ENCODE results near the gene TANGO2.

TANGO2 gene, protein sequence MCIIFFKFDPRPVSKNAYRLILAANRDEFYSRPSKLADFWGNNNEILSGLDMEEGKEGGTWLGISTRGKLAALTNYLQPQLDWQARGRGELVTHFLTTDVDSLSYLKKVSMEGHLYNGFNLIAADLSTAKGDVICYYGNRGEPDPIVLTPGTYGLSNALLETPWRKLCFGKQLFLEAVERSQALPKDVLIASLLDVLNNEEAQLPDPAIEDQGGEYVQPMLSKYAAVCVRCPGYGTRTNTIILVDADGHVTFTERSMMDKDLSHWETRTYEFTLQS

DNA sequence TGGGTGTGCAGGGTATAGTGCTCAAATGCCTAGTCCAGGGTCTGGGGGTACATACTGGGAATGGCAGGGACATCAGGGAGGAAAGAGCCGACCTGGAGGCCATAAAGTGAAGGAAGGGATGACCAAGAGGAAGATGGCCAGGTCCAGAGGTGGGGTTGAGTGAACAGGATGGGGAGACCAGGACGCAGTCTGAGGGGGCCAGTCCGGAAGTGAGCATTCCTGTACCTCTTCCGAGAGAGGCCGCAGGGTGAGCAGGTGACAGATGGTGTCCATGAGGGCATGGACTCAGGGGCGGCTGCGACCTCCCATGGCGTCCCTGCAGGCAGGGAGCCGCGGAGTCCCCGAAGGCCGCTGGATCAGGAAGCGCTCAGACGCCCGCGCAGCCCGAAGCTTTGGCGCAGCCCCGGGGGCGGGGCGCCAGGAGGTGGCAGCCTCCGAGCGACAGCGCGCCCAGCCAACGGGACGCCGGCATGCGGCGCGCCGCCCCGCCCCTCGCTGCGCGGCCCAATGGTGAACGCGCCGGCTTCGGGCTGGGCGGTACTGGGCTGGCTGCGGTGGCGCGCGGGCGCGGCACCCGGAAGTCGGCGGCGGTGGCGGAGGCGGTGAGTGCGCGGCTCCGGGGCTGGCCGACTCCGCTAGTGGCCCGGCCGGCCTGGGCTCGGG is at the start of gene TANGO2:
TANGO2 (plus strand) TSS at position 578 of the 663 bp plus-strand sequence. CDS start 15,689 bp downstream, outside the sequence.
- Mint-ChIP-seq H3K36me3 (peaks cover 6% of the 10 kb centered on the region), H3K9me3 (no peaks in the 10 kb centered on the region), H3K4me3 (peak within 1 kb of the TSS; percentile 95), H3K27me3 (no peaks in the 10 kb centered on the region), H3K4me1 (peaks cover 33% of the 10 kb centered on the region), H3K27ac (peak within 1 kb of the TSS; percentile 86)
- DNase-seq (ENCODE audit: low spot score in 2 of 2), result peak; percentile 96
- peak; percentile 85 for ATAC-seq (ENCODE audit: low read depth)

DNA sequence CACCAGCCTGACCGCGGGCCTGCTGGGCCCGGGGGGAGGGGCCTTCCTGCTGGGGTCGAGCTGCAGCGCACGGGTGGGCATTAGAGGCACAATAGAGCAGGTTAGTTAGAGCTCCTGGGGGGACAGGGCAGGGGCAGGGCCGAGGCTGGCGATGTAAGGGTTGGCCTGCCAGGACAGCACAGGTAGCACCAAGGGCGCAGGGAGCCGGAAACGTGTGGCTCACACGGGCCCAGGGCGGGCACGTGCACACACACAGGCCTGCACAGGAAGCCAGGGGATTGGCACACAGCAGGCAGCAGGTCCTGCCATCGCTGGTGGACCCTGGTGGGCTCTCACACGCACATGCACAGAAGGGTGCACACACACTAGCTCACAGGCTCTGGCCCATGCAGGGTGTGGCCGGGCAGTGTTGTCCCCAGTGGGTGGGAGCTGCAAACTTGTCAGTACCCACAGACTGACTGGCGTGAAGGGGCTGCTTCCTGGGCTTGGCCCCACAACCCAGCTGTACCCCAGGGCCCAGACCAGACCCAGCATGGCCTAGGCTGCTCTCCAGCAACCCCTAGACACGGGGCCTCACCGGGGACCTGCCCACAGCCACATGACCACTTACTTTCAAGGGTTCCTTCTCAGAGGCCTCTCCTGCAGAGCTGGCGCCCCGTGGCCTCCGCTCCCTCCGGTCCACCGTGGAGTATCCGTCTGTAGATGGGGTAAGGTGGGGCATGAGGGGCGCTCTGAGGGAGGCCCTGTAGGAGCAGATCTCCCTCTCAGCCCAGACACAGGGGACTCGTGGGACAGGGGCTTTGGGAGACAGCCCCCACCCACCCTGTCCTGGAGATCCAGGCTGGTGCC is 49.4 kb upstream of the TANGO2 start:
- no peak for DNase-seq (ENCODE audit: low spot score in 2 of 2)
- Mint-ChIP-seq H3K9me3 (no peaks in the 10 kb centered on the region), H3K27me3 (peaks cover 5% of the 10 kb centered on the region), H3K27ac (no peak overlapping the region), H3K36me3 (peaks cover 2% of the 10 kb centered on the region), H3K4me1 (peaks cover 7% of the 10 kb centered on the region), H3K4me3 (no peak overlapping the region)
- no peak for ATAC-seq (ENCODE audit: low read depth)

DNA sequence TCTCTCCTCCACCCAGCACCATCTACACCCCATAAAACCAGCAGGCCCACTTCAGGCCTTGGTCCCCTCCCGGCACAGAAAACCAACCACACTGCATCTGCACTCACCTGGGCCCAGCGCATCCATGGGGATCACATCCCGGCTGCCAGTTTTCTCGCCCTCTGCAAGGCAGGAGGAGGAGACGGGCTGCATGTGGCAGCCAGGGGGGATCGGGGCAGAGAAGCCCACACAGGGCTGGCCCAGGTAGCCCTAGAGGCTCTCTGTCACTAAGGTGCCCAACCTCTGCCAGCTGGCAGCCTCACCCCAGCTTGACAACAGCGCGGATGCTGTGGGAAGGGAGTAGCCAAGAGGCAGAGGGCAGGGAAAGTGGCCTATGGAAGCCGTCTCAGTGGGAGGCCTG is 48.7 kb upstream of the TANGO2 start:
- Mint-ChIP-seq H3K36me3 (no peaks in the 10 kb centered on the region), H3K4me1 (peaks cover 7% of the 10 kb centered on the region), H3K27me3 (peaks cover 5% of the 10 kb centered on the region)

DNA sequence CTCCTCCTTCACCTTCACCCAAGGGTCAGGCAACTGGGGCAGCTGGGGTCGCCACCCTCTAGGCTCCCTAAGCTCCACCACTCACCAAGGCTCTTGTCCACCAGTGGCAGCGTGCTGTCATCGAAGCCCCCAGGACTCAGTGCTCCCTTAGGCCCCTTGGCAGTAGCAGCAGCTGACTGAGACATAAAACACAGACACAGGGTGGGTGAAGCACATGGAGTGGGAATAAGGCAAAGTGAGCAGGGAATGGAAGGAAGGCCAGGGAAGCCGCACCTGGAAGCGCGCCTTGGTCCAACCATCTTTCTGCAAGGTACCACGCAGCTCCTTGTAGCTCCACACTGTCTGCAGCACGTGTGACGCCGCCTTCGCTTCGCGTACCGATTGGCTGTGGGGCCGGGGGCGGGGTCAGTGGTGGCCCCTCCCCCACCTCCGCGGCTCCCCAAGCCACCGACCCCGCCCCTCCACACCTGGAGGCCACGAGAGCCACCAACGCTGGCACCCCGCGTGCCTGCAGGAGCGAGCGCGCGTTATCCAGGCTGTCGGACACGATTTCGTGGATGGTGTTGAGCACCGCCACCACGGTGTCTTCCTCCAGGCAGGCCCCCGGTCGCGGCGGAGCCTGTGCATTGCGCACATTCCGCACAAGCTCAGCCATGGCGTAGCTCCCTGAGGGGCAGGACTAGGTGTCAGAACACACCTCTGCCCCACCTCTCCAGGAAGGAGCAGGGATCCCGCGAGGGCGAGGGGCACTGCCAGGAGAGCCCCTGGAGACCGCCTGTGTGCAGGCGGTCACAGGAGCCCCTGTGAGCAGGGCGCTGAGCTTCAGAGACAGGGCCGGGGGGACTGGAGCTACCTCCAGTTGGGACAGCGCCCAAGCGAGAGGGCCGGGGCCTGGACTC is 48.0 kb upstream of the TANGO2 start:
- no peak overlapping the region for H3K27ac Mint-ChIP-seq

More for the DNA sequence above, 48.7 kb upstream of the TANGO2 start:
- ATAC-seq (ENCODE audit: low read depth) (no peak), DNase-seq (ENCODE audit: low spot score in 2 of 2) (no peak)
- Mint-ChIP-seq H3K9me3 (no peaks in the 10 kb centered on the region), H3K4me3 (no peak overlapping the region), H3K27ac (no peak overlapping the region)

DNA sequence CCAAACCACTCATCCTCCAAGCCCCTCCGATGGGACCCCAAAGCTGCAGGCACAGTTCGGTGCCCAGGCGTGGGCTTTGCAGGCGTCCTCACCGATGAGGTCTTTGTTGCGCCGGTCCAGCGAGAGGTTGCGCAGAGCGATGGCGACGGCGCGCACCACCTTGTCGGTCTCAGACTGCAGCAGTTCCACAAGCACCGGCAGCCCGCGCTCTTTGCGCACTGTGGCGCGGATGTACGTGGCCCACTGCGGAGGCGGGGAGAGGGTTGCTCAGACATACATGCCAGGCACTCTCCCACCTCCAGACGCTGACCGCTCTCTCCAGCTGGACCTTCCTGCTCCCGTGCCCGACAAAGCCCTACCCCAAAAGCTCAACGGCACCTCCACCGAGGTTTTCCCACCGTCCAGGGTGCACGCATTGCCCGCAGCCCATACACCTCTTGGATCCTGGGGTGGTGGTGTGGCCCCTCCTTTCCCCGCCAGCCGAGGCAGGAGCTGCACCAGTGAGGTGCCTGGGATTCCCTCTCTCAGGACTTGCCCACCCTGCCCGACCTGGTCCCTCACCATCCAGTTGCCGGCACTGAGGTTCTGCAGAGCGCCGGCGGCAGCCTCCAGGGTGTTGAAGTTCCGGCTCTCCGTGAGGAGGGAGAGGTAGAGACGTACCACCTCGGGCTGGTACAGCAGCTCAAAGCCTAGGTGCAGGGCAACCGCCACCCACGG is 47.2 kb upstream of the TANGO2 start:
- H3K36me3 Mint-ChIP-seq, result no peaks in the 10 kb centered on the region
- no peak overlapping the region for H3K27ac Mint-ChIP-seq
- DNase-seq (ENCODE audit: low spot score in 2 of 2) (no peak), ATAC-seq (ENCODE audit: low read depth) (no peak)
- H3K4me1 Mint-ChIP-seq, result peaks cover 7% of the 10 kb centered on the region
- no peak overlapping the region for H3K4me3 Mint-ChIP-seq
- H3K9me3 Mint-ChIP-seq, result no peaks in the 10 kb centered on the region
- H3K27me3 Mint-ChIP-seq, result peaks cover 5% of the 10 kb centered on the region

More for the DNA sequence above, 48.0 kb upstream of the TANGO2 start:
- Mint-ChIP-seq H3K9me3 (no peaks in the 10 kb centered on the region), H3K4me3 (no peak overlapping the region), H3K4me1 (peaks cover 7% of the 10 kb centered on the region), H3K36me3 (no peaks in the 10 kb centered on the region), H3K27me3 (peaks cover 5% of the 10 kb centered on the region)
- ATAC-seq (ENCODE audit: low read depth) (no peak), DNase-seq (ENCODE audit: low spot score in 2 of 2) (no peak)

DNA sequence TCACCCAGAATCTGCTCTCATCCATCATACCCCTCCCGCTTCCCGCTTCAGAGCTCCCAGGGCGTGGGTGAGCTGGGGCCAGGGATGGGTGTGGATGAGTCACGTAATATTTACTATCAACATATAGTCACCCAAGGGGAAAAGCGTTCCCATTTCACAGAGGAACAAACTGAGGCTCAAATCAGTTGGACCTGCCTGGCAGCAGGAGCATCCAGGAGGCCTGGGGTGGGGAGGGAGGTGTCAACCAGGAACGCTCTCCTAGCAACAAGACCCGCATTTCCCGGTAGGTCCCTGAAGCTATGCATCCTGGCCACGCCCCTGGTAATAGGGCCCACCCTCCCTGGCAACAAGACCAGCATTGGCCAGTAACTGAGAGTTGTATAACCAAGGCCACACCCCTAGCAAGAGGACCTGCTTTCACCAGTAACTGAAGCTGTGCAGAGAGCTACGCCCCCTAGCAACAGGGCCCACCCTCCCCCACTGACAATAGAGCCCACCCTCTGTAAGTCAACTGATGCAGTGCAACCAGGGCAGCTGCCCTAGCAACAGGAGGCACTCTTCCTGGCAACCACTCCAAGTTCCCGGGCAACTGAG is 46.5 kb upstream of the TANGO2 start:
- Mint-ChIP-seq H3K9me3 (no peaks in the 10 kb centered on the region), H3K27ac (no peak overlapping the region), H3K36me3 (no peaks in the 10 kb centered on the region), H3K27me3 (peaks cover 5% of the 10 kb centered on the region), H3K4me3 (no peak overlapping the region), H3K4me1 (peaks cover 7% of the 10 kb centered on the region)
- DNase-seq (ENCODE audit: low spot score in 2 of 2) (no peak), ATAC-seq (ENCODE audit: low read depth) (peak; percentile 52)

DNA sequence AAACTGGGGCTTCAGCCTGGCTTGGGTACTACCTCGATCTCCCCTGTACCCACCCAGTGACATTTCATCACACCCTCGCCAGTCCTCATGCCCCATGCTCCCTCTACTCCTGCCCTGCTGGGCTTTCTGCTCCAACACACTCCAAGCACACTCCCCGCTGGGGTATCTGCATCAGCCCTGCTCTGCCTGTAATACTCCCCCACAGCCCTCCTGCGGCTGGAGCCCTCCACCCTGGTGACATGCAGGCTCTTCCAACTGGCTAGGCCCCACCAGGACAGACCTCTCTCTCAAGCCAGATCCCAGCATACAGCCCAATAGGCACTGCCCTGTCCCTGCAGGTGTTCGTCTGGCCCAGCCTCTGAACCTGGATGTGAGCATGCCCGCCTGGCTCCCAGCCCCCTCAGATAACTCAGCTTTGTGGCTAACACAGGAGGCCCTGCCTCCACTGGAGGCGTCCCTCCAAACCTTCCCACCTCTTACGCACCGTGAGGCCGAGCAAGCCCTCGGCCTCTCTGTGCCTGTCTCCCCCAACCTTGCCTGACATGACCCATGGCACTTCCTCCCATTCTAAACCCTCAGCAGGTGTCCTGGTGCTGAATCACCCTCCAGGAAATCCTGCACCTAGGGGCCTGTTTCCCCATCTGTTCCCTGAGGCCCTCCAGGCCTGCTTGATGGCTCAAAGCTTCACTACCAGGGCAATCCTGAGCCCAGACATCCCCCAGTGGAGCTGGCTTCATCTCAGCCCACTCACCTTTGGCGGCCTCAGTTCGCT is 45.8 kb upstream of the TANGO2 start:
- no peak for DNase-seq (ENCODE audit: low spot score in 2 of 2)
- H3K4me3 Mint-ChIP-seq, result no peak overlapping the region

DNA sequence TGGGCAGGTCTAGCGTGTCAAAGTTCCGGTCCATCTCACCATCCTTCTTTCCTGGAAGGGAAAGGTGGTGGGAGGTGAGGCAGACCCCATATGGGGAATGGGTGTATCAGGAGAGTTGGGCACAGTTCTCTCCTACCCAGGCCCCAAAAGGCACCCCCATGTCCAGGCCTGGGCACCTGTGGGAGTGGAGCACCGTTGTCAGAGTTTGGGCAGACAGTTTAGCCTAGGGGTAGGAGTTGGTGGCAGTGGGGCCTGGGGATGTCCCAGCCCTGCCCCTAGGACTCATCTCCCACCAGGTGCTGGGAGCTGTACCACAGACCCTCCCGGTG is 45.2 kb upstream of the TANGO2 start:
- DNase-seq (ENCODE audit: low spot score in 2 of 2) (no peak), ATAC-seq (ENCODE audit: low read depth) (no peak)
- H3K27me3 Mint-ChIP-seq, result peaks cover 5% of the 10 kb centered on the region
- H3K9me3 Mint-ChIP-seq, result no peaks in the 10 kb centered on the region
- H3K27ac Mint-ChIP-seq, result no peak overlapping the region
- H3K36me3 Mint-ChIP-seq, result no peaks in the 10 kb centered on the region
- H3K4me3 Mint-ChIP-seq, result no peak overlapping the region
- peaks cover 7% of the 10 kb centered on the region for H3K4me1 Mint-ChIP-seq

More for the DNA sequence above, 45.8 kb upstream of the TANGO2 start:
- H3K9me3 Mint-ChIP-seq, result no peaks in the 10 kb centered on the region
- peaks cover 7% of the 10 kb centered on the region for H3K4me1 Mint-ChIP-seq
- no peak overlapping the region for H3K27ac Mint-ChIP-seq
- H3K36me3 Mint-ChIP-seq, result no peaks in the 10 kb centered on the region
- peaks cover 5% of the 10 kb centered on the region for H3K27me3 Mint-ChIP-seq
- ATAC-seq (ENCODE audit: low read depth), result no peak

DNA sequence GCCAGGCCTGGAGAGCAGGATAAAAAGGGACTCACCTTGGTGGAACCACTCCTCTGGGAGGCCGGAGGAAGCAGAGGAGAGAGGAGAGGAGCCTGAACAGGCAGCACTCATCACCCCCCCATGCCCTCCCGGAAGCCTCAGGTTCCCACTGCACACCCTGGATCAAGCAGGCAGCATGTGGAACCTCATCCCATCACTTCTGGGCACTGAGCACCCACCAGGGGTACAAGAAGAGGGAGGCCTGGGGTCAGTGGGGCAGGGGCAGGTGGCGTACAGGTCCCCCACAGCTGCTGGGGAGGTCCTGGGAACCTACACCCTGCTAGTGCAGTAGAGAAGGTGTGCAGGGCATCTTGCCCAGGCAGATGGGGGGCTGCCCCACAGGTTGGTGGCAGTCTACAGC is 44.2 kb upstream of the TANGO2 start:
- Mint-ChIP-seq H3K27ac (no peak overlapping the region), H3K4me3 (no peak overlapping the region), H3K4me1 (peaks cover 7% of the 10 kb centered on the region), H3K36me3 (no peaks in the 10 kb centered on the region), H3K9me3 (no peaks in the 10 kb centered on the region), H3K27me3 (peaks cover 5% of the 10 kb centered on the region)
- DNase-seq (ENCODE audit: low spot score in 2 of 2) (no peak), ATAC-seq (ENCODE audit: low read depth) (no peak)

DNA sequence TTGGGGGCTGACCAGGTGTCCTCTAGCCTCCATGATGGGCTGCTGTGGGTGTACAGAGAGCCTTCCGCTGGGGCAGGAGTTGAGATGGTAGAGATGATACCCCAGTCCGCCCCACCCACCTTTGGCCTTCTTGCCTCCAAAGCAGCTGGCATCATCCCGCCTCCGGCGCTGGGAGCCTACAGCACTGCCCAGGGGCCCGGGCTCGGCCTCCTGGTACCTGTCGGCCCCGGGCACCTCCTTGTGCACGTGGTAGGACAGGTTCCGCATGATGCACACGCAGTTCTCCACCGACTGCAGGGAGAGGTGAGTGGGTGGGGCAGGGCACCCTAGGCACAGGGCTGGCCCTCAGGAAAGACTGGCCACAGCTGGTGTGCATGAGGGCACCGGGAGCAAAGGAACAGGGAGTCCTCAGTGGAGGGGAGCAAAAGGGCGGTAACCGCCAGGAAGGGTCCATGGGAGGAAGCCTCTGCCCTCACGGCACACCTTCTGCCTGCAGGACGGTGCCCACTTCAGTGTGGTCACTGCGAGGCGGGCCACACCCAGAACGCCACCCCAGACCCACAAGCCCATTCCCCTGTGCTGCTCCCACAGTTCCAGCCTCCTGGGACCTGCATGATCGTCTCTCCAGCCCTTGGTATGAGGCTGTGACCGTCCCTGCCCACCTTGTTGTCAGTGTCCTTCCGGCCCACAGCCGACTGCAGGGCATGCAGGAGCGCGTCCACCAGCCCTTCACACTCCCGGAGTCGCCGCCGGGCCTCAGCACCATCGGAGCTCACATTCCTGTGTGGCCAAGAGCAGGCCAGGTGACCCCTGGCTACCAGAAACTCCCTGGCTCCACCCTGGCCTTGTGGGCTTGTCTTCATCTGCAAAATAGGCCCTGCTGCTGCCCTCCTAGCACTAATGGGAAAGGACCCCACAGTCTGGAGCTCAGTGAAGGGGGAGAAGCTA is 43.3 kb upstream of the TANGO2 start:
- ATAC-seq (ENCODE audit: low read depth) (no peak), DNase-seq (ENCODE audit: low spot score in 2 of 2) (no peak)
- H3K4me1 Mint-ChIP-seq, result peaks cover 7% of the 10 kb centered on the region
- H3K36me3 Mint-ChIP-seq, result no peaks in the 10 kb centered on the region
- peaks cover 5% of the 10 kb centered on the region for H3K27me3 Mint-ChIP-seq
- H3K9me3 Mint-ChIP-seq, result no peaks in the 10 kb centered on the region
- H3K27ac Mint-ChIP-seq, result no peak overlapping the region
- H3K4me3 Mint-ChIP-seq, result no peak overlapping the region

DNA sequence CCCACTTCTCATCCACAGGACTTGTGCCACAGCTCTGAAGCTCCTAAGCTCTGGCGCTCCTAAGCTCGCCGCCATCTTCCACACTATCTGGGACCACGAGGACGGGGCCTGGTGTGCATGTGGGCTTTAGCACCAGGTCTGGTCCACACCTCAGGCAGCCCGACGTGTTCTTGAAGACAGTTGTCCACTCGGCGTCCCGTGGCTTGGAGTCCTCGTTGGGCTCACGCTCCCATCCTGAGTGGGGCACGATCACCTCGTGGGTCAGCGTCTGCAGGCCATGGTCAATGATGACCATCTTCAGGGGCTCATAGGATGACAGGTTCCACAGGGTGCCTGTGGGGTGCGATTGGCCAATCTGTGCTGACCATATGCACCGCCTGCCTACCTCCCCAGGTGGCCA is 42.2 kb upstream of the TANGO2 start:
- no peaks in the 10 kb centered on the region for H3K36me3 Mint-ChIP-seq
- H3K27ac Mint-ChIP-seq, result no peak overlapping the region
- DNase-seq (ENCODE audit: low spot score in 2 of 2), result no peak
- no peak overlapping the region for H3K4me3 Mint-ChIP-seq
- H3K9me3 Mint-ChIP-seq, result no peaks in the 10 kb centered on the region
- H3K4me1 Mint-ChIP-seq, result peaks cover 7% of the 10 kb centered on the region
- ATAC-seq (ENCODE audit: low read depth), result no peak
- H3K27me3 Mint-ChIP-seq, result peaks cover 5% of the 10 kb centered on the region
